Right atrium auricular region (tissue), 2 donors: ENCODE measurements around the gene CGRRF1. TPM values are rescaled to one million over a fixed set of nuclear protein-coding genes. Genes with fewer than 3 reads are reported as not detected.

Experiments
- DNase-seq: peaks from one replicate; pipeline ENCODE4 v3.0.0-alpha.2; 2019; ENCODE audit warnings: low spot score
- H3K27ac ChIP-seq, 2 donors: fragments of 200-600 bp; sonication (generic); 1 replicate in 1 of 2; 2 replicates in 1 of 2; pipeline ENCODE4 v1.5.1; 2016 to 2019
- H3K27me3 ChIP-seq, 2 donors: fragments of 200-600 bp; sonication (generic); one replicate each; pipeline versions ENCODE4 v1.5.1 to v1.6.0; 2017 to 2019
- H3K36me3 ChIP-seq: fragments of 200-600 bp; sonication (generic); one replicate; pipeline ENCODE4 v1.5.1; 2016
- H3K4me1 ChIP-seq, 2 donors: fragments of 200-600 bp; sonication (generic); one replicate each; pipeline versions ENCODE4 v1.5.1 to v1.6.0; 2017 to 2019
- H3K4me3 ChIP-seq, 2 donors: fragments of 200-600 bp; sonication (generic); 1 replicate in 1 of 2; 2 replicates in 1 of 2; pipeline ENCODE4 v1.5.1; 2017 to 2019; ENCODE audit warnings: mild to moderate bottlenecking in 1 of 2, moderate library complexity in 1 of 2
- H3K9me3 ChIP-seq, 2 donors: fragments of 200-600 bp; sonication (generic); one replicate each; pipeline ENCODE4 v1.5.1; 2019
- total RNA-seq, 2 donors: library from RNA; depleted of rRNA; stranded (reverse); fragments of >200 nt; gene quantifications; one replicate each; pipeline ENCODE4 v1.1.0, GENCODE V29; 2016
- TF ChIP-seq, protein P1 (sequence below), 2 donors: fragments of 200-600 bp; sonication (generic); IDR thresholded peaks; one replicate each; pipeline ENCODE4 v1.5.1; 2019; ENCODE audit warnings: antibody characterized with exemption in 2 of 2

CGRRF1 gene, protein sequence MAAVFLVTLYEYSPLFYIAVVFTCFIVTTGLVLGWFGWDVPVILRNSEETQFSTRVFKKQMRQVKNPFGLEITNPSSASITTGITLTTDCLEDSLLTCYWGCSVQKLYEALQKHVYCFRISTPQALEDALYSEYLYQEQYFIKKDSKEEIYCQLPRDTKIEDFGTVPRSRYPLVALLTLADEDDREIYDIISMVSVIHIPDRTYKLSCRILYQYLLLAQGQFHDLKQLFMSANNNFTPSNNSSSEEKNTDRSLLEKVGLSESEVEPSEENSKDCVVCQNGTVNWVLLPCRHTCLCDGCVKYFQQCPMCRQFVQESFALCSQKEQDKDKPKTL
- total RNA-seq, result 10 to 100 TPM; 12.4 to 17.4 TPM

DNA sequence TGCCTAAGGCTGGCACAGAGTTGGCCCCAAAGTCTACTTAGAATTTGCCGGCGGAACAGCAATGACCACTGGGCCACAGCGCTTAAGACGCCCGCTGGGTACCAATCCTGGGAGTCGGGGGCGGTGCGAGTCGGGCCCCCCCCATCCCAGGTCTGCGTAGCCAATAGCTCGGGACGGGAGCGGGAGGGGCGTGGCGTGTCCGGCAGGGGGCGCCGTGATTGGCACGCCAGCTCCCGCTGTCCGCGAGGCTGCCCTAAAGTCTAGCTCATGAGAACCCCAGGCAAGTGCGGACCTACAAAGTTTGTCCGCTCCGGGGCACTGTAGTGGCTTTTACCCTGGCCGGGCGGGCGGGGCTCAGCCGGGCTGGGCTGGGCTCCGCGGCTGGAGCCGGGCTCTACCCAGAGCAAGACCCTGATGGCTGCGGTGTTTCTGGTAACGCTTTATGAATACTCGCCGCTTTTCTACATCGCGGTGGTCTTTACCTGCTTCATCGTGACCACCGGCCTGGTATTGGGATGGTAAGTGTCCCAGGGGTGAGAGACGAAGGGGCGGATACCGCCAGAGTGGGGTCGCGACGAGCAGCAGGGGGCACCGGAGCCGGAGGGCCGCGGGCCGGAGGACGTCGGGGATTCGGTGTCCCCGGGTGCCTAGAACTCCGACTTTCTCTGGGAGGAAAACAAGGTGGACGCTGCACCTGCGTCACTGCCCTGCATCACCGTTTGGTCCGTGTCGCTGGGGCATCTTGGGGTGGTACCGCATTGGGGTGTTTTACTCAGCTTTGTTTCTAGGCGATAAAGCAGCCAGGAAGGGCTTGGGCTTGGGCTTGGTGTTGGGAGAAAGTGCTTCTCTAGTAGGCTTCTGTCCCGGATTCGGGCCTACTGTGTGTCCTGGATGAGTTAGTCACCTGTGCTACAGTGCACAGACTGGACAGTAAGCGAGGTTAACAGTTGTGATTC, at the start of gene CGRRF1:
TSS of gene CGRRF1 (plus strand) at position 361 of the 956 bp plus-strand sequence. CDS start at position 415, 54 bp downstream.
- Histone ChIP-seq H3K4me1 (peaks cover 0 to 32% of the 10 kb centered on the region in 2 donors), H3K27ac (peak within 1 kb of the TSS; percentile 83 to 93), H3K27me3 (no peaks in the 10 kb centered on the region), H3K4me3 (peak within 1 kb of the TSS; percentile 79 to 96), H3K9me3 (no peaks in the 10 kb centered on the region), H3K36me3 (no peaks in the 10 kb centered on the region)
- TF ChIP-seq, protein P1, sequence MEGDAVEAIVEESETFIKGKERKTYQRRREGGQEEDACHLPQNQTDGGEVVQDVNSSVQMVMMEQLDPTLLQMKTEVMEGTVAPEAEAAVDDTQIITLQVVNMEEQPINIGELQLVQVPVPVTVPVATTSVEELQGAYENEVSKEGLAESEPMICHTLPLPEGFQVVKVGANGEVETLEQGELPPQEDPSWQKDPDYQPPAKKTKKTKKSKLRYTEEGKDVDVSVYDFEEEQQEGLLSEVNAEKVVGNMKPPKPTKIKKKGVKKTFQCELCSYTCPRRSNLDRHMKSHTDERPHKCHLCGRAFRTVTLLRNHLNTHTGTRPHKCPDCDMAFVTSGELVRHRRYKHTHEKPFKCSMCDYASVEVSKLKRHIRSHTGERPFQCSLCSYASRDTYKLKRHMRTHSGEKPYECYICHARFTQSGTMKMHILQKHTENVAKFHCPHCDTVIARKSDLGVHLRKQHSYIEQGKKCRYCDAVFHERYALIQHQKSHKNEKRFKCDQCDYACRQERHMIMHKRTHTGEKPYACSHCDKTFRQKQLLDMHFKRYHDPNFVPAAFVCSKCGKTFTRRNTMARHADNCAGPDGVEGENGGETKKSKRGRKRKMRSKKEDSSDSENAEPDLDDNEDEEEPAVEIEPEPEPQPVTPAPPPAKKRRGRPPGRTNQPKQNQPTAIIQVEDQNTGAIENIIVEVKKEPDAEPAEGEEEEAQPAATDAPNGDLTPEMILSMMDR (IDR thresholded peaks at IDR 0.05), result peak; percentile 73 to 86
- DNase-seq, result peak; percentile 98

DNA sequence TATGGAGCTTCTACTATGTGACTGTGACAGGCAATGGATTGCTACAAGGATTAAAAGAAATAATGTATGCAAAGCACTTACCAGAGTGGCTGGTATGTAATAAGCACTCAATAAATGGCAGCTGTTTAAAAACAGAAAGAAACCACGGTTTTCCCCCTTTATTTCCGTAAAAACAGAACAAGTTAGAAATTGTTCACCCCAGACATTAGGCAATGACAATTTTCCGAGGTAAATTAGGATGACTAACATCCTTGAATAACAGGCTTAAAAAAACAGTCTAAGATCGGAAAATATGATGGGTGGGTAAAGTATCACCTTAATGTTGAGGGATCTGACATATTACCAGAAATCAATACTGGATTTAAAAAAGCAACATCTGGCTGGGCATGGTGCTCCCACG, 47.7 kb upstream of the CGRRF1 start:
- Histone ChIP-seq H3K27me3 (no peaks in the 10 kb centered on the region), H3K9me3 (peaks cover 0 to 5% of the 10 kb centered on the region in 2 donors), H3K36me3 (no peaks in the 10 kb centered on the region), H3K4me1 (no peaks in the 10 kb centered on the region), H3K4me3 (no peak overlapping the region), H3K27ac (no peak overlapping the region)
- TF ChIP-seq, protein P1 (IDR thresholded peaks at IDR 0.05), result no peak
- no peak for DNase-seq

DNA sequence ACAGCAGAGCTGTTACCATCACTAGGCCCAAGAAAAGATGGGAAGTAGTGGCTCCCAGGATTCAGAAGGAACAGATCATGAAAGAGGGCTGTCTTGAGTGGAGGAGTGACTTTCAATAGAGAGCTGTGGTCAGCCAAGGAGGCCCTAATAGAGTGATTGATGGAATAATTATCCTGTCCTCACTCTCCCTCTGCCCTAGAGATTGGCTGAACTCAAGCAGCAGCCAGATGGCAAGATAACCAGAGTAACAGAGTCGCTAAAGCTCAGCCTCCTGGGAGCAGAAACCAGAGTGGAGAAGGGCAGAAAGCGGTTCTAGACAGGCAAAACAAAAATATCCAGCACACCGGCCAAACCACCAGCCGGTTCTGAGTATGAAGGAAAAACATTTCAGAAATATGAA, 44.1 kb upstream of the CGRRF1 start:
- H3K27ac ChIP-seq, result no peak overlapping the region
- TF ChIP-seq, protein P1 (IDR thresholded peaks at IDR 0.05), result no peak
- no peak overlapping the region for H3K4me3 ChIP-seq
- no peaks in the 10 kb centered on the region for H3K4me1 ChIP-seq
- H3K9me3 ChIP-seq, result peaks cover 0 to 12% of the 10 kb centered on the region in 2 donors
- H3K27me3 ChIP-seq, result no peaks in the 10 kb centered on the region
- no peaks in the 10 kb centered on the region for H3K36me3 ChIP-seq
- no peak for DNase-seq

DNA sequence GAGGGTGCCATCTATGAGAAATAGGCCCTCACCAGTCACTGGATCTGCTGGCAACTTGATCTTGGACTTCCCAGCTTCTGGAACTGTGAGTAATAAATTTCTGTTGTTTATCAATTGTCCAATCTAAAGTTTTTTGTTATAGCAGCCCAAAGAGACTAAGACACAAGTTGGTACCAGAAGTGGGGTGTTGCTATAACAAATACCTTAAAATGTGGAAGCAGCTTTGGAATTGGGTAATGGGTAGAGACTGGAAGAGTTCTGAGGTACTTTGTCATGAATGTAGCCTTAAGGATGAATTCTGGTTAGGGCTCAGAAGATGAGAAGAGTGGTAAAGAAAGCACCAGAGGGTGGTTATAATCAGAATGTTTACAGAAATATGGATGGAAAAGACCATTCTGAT, 42.4 kb upstream of the CGRRF1 start:
- Histone ChIP-seq H3K9me3 (peaks cover 0 to 12% of the 10 kb centered on the region in 2 donors), H3K4me1 (peaks cover 0 to 11% of the 10 kb centered on the region in 2 donors), H3K27ac (no peak overlapping the region), H3K36me3 (no peaks in the 10 kb centered on the region), H3K4me3 (no peak overlapping the region), H3K27me3 (no peaks in the 10 kb centered on the region)
- TF ChIP-seq, protein P1 (IDR thresholded peaks at IDR 0.05), result no peak
- no peak for DNase-seq

DNA sequence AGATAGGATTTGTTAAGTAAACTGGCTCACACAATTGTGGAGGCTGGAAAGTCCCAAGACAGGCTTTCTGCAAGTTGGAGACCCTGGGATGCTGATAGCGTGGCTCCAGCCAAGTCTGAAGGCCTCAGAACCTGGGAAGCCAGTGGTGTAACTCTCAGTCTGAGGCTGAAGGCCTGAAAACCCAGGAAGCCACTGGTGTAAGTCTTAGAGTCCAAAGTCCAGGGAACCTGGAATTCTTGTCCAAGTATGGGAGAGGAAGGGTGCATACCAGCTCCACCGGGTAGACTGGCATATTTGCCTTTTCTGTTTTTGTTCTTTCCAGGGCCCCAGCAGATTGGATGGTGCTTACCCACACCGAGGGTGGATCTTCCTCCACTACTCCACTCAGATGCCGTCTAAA, 39.0 kb upstream of the CGRRF1 start:
- TF ChIP-seq, protein P1 (IDR thresholded peaks at IDR 0.05), result no peak
- H3K27ac ChIP-seq, result no peak overlapping the region
- DNase-seq, result no peak
- no peak overlapping the region for H3K4me3 ChIP-seq
- peaks cover 0 to 12% of the 10 kb centered on the region in 2 donors for H3K4me1 ChIP-seq
- peaks cover 0 to 12% of the 10 kb centered on the region in 2 donors for H3K9me3 ChIP-seq
- H3K27me3 ChIP-seq, result no peaks in the 10 kb centered on the region
- H3K36me3 ChIP-seq, result no peaks in the 10 kb centered on the region
